ENCODE results near the gene ARFGAP3. TPM values are rescaled to one million over a fixed set of nuclear protein-coding genes. Genes with fewer than 3 reads are reported as not detected.
"Not testable (repeated sequence)": the region's sequence is repeated elsewhere in the genome, so short reads cannot be mapped to it uniquely, and the experiment has no call there.

ARFGAP3 gene
- total RNA-seq, 4 donors from 2014 or later, result 28.2 to 43.8 (median 36.0) TPM

GRCh38 chr22:42785706-42786499 lies 71.2 kb downstream of the ARFGAP3 start:
- intact Hi-C loops (cut with DNase I; ENCODE audit: low total_unique reads) (no loop called here), in situ Hi-C loops (cut with MboI; ENCODE audit: low sequenced_read_pairs in 4 of 4) (loop anchor here in 2 of 4 donors (10.0 to 25.0 kb wide), 2 partner anchors 79 to 124 kb away; no protein-coding TSS in a partner anchor)
- no peaks in the 10 kb centered on the region for H3K9me3 ChIP-seq
- ATAC-seq (no peak), DNase-seq (no peak)
- no peaks in the 10 kb centered on the region for H3K36me3 ChIP-seq
- peaks cover 0 to 16% of the 10 kb centered on the region in 2 donors for H3K4me1 ChIP-seq
- TF ChIP-seq POLR2A (IDR thresholded peaks at IDR 0.05) (no peak), CTCF (IDR thresholded peaks at IDR 0.05 in 4 of 5, conservative IDR thresholded peaks at IDR 0.05 in 1 of 5) (no peak)
- H3K27ac ChIP-seq, result no peak overlapping the region
- H3K4me3 ChIP-seq, result no peak overlapping the region
- no peaks in the 10 kb centered on the region for H3K27me3 ChIP-seq

- in situ Hi-C loops (cut with MboI; ENCODE audit: low sequenced_read_pairs in 4 of 4) (loop anchor here in 3 of 4 donors (5.0 to 25.0 kb wide), 3 partner anchors 35 to 120 kb away; no protein-coding TSS in a partner anchor), intact Hi-C loops (cut with DNase I; ENCODE audit: low total_unique reads) (loop anchor here (5.0 kb wide), 1 partner anchor 120 kb away; no protein-coding TSS in a partner anchor)
- not testable (repeated sequence) for H3K4me1 ChIP-seq, H3K27ac ChIP-seq, H3K4me3 ChIP-seq, H3K9me3 ChIP-seq, H3K27me3 ChIP-seq, DNase-seq, ATAC-seq, H3K36me3 ChIP-seq
These were observed 74.8 kb downstream of the ARFGAP3 start for GRCh38 chr22:42782306-42782705.

GRCh38 chr22:42780070-42780540 lies 77.0 kb downstream of the ARFGAP3 start:
- Histone ChIP-seq H3K9me3 (no peaks in the 10 kb centered on the region), H3K27me3 (no peaks in the 10 kb centered on the region), H3K4me3 (no peak overlapping the region), H3K4me1 (no peaks in the 10 kb centered on the region), H3K27ac (no peak overlapping the region), H3K36me3 (no peaks in the 10 kb centered on the region)
- in situ Hi-C loops (cut with MboI; ENCODE audit: low sequenced_read_pairs in 4 of 4) (loop anchor here in 3 of 4 donors (5.0 to 25.0 kb wide), 3 partner anchors 37 to 118 kb away; no protein-coding TSS in a partner anchor), intact Hi-C loops (cut with DNase I; ENCODE audit: low total_unique reads) (loop anchor here (1.0 to 5.0 kb wide), 3 partner anchors 87 to 254 kb away; no protein-coding TSS in a partner anchor)
- DNase-seq (peak in 1 of 2 donors; percentile 72), ATAC-seq (peak; percentile 91 to 98)
- no peak for TF ChIP-seq POLR2A (IDR thresholded peaks at IDR 0.05)
- peak; percentile 83 to 92 (median 87) for TF ChIP-seq CTCF (IDR thresholded peaks at IDR 0.05 in 4 of 5, conservative IDR thresholded peaks at IDR 0.05 in 1 of 5)

- ATAC-seq (no peak), DNase-seq (no peak)
- Histone ChIP-seq H3K4me1 (no peaks in the 10 kb centered on the region), H3K4me3 (no peak overlapping the region), H3K9me3 (no peaks in the 10 kb centered on the region), H3K27ac (no peak overlapping the region), H3K27me3 (no peaks in the 10 kb centered on the region), H3K36me3 (no peaks in the 10 kb centered on the region)
- TF ChIP-seq CTCF (IDR thresholded peaks at IDR 0.05 in 4 of 5, conservative IDR thresholded peaks at IDR 0.05 in 1 of 5), result no peak
- TF ChIP-seq POLR2A (IDR thresholded peaks at IDR 0.05), result no peak
- intact Hi-C loops (cut with DNase I; ENCODE audit: low total_unique reads) (no loop called here), in situ Hi-C loops (cut with MboI; ENCODE audit: low sequenced_read_pairs in 4 of 4) (loop anchor here in 2 of 4 donors (10.0 to 25.0 kb wide), 2 partner anchors 112 to 115 kb away; no protein-coding TSS in a partner anchor)
These were observed 79.9 kb downstream of the ARFGAP3 start for GRCh38 chr22:42777126-42777525.

- Histone ChIP-seq H3K9me3 (no peaks in the 10 kb centered on the region), H3K4me3 (no peak overlapping the region), H3K27ac (no peak overlapping the region), H3K4me1 (peaks cover 0 to 7% of the 10 kb centered on the region in 2 donors), H3K27me3 (no peaks in the 10 kb centered on the region), H3K36me3 (no peaks in the 10 kb centered on the region)
- ATAC-seq, result no peak
- DNase-seq, result no peak
- no peak for TF ChIP-seq CTCF (IDR thresholded peaks at IDR 0.05 in 4 of 5, conservative IDR thresholded peaks at IDR 0.05 in 1 of 5)
- no peak for TF ChIP-seq POLR2A (IDR thresholded peaks at IDR 0.05)
- intact Hi-C loops (cut with DNase I; ENCODE audit: low total_unique reads) (no loop called here), in situ Hi-C loops (cut with MboI; ENCODE audit: low sequenced_read_pairs in 4 of 4) (loop anchor here in 1 of 4 donors (10.0 kb wide), 1 partner anchor 108 kb away; no protein-coding TSS in a partner anchor)
These were observed 83.9 kb downstream of the ARFGAP3 start for GRCh38 chr22:42773167-42773566.
